ENCODE measurements around the gene TMEM183A. TPM values are rescaled to one million over a fixed set of nuclear protein-coding genes. Genes with fewer than 3 reads are reported as not detected.

The TMEM183A gene
- total and polyA plus RNA-seq, 9 of the 15 experiments (the other 6 are each of a cell fraction or from before 2014, with no cell fraction given) = 23.4 to 190 (median 124) TPM

GRCh38 chr1:203002951-203003350 lies 4.2 kb upstream of the TMEM183A start (continued):
- no peak for TF ChIP-seq MGA (IDR thresholded peaks at IDR 0.05)
- TF ChIP-seq IFI16 (CRISPR knock-in tag; IDR thresholded peaks at IDR 0.05) = no peak
- no peak for TF ChIP-seq ZNF830 (CRISPR knock-in tag; IDR thresholded peaks at IDR 0.05)
- TF ChIP-seq LEF1 (IDR thresholded peaks at IDR 0.05) = no peak
- no peak for TF ChIP-seq TRIM24 (IDR thresholded peaks at IDR 0.05)
- TF ChIP-seq SMARCA4 (IDR thresholded peaks at IDR 0.05) = no peak
- TF ChIP-seq BCOR (IDR thresholded peaks at IDR 0.05) = peak; percentile 79
- TF ChIP-seq RFX1 (IDR thresholded peaks at IDR 0.05) = no peak
- no peak for TF ChIP-seq CHD2 (IDR thresholded peaks at IDR 0.05; ENCODE audit: low read depth, low read length)
- TF ChIP-seq RFX7 (CRISPR knock-in tag; IDR thresholded peaks at IDR 0.05) = no peak
